AG04449 (cell line): ENCODE data around the gene ZNF665.
"Not testable (repeated sequence)": the region's sequence is repeated elsewhere in the genome, so short reads cannot be mapped to it uniquely, and the experiment has no call there.

ENCODE experiments used
- CTCF ChIA-PET: fragments of 350-600 bp; formaldehyde crosslinking; extraction: SDS; loops from one replicate; lab custom pipeline; 2021; ENCODE audit warnings: antibody characterized with exemption; lab: Yijun Ruan, JAX
- POLR2A ChIA-PET: fragments of 400-600, 350-600 bp; formaldehyde crosslinking; extraction: SDS; loops from one replicate; lab custom pipeline; 2020; ENCODE audit warnings: antibody characterized with exemption, inconsistent platforms; lab: Yijun Ruan, JAX
- DNase-seq: peaks from one replicate; pipeline ENCODE4 v3.0.0-alpha.2; 2010; ENCODE audit warnings: low read depth, low spot score
- H3K4me3 ChIP-seq: 2 replicates; pipeline ENCODE4 v1.5.1; 2011; ENCODE audit warnings: low read depth, mild to moderate bottlenecking, control low read depth, low read length
- TF ChIP-seq, protein P1 (sequence below): IDR thresholded peaks from one replicate; pipeline ENCODE4 v1.5.1; 2011; ENCODE audit warnings: mild to moderate bottlenecking, moderate library complexity, low read length, control low read depth, inconsistent platforms; ENCODE audit not compliant: insufficient read depth; ENCODE audit errors: missing control alignments

The ZNF665 gene

DNA sequence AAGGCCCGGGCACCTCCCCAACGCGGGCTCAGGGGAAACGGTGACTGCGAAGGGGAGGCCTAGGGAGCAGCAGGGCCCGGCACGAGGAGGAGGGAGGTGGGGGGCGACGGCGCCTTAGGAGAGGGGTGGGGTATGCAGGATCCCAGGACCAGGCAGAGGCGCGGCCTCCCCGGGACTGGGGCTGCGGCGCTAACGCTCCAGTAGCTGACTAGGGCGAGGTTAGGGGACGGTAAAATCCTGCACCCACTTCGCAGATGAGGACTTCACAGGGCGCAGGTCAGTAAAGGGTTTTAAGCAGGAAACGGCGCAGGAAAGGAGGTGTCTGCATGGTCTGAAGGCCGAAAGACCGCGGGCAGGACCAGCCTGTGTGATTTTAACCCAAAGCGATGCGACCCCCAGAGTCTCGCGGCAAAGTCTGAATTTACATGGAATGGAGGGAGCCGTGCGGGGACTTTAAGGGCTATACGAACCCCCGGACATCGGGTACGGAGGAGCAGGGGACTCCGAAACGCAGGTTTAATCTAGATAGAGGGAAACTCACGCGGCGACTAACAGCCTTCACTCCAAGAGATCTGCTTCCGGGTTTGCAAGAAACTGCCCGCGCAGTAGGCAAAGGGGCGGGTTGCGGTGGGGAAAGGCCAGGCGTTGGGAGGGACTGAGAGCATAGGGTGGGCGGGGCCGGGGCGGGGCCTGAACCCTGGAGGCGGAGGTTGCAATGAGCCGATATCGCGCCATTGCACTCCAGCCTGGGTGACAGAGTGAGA, at the start of gene ZNF665:
Gene ZNF665 (minus strand): TSS at position 588 of the 764 bp plus-strand sequence. CDS start 10,460 bp downstream, outside the sequence.
- CTCF ChIA-PET: interaction anchor here (1.2 to 1.5 kb wide), 2 partner anchors 20 to 202 kb away, joined by 4 read pairs; partner anchors contain the start of gene ZNF765
- TF ChIP-seq, protein P1, sequence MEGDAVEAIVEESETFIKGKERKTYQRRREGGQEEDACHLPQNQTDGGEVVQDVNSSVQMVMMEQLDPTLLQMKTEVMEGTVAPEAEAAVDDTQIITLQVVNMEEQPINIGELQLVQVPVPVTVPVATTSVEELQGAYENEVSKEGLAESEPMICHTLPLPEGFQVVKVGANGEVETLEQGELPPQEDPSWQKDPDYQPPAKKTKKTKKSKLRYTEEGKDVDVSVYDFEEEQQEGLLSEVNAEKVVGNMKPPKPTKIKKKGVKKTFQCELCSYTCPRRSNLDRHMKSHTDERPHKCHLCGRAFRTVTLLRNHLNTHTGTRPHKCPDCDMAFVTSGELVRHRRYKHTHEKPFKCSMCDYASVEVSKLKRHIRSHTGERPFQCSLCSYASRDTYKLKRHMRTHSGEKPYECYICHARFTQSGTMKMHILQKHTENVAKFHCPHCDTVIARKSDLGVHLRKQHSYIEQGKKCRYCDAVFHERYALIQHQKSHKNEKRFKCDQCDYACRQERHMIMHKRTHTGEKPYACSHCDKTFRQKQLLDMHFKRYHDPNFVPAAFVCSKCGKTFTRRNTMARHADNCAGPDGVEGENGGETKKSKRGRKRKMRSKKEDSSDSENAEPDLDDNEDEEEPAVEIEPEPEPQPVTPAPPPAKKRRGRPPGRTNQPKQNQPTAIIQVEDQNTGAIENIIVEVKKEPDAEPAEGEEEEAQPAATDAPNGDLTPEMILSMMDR: no peak
- no peak for DNase-seq
- POLR2A ChIA-PET: no interaction called here
- H3K4me3 ChIP-seq: peak within 1 kb of the TSS; percentile 66

DNA sequence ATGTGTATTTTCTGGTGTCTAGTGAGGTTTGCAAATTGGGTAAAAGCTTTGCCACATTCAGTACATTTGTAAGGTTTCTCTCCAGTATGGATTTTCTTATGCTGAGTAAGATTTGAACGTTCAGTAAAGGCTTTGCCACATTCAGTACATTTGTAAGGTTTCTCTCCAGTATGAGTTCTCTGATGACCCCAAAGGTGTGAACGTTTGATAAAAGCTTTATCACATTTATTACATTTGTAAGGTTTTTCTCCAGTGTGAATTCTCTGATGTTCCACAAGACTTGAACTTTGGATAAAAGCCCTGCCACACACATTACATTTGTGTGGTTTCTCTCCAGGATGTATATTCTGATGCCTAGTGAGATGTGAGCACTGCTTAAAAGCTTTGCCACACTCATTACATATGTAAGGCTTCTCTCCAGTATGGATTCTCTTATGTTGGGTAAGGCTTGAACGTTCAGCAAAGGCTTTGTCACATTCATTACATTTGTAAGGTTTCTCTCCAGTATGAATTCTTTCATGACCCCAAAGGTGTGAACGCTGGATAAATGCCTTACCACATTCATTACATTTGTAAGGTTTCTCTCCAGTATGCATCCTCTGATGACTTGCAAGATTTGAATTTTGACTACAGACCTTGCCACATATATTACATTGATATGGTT, 44.1 kb upstream of the ZNF665 start:
- CTCF ChIA-PET: interaction anchor here (1.1 kb wide), 1 partner anchor 10 kb away, joined by 3 read pairs; no protein-coding TSS in a partner anchor
- TF ChIP-seq, protein P1: no peak
- POLR2A ChIA-PET: no interaction called here
- H3K4me3 ChIP-seq: no peak overlapping the region
- DNase-seq: no peak

- TF ChIP-seq, protein P1: no peak
- H3K4me3 ChIP-seq: no peak overlapping the region
- POLR2A ChIA-PET: no interaction called here
- no peak for DNase-seq
- CTCF ChIA-PET: no interaction called here
Observed at GRCh38 chr19:53224606-53225005, 31.4 kb upstream of the ZNF665 start.

DNA sequence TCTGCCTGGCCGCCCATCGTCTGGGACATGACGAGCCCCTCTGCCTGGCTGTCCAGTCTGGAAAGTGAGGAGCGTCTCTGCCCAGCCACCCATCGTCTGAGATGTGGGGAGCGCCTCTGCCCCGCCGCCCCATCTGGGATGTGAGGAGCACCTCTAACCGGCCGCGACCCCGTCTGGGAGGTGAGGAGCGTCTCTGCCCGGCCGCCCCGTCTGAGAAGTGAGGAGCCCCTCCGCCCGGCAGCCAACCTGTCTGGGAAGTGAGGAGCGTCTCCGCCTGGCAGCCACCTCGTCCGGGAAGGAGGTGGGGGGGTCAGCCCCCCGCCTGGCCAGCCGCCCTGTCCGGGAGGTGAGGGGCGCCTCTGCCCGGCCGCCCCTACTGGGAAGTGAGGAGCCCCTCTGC, 29.6 kb upstream of the ZNF665 start:
- CTCF ChIA-PET, H3K4me3 ChIP-seq, POLR2A ChIA-PET, DNase-seq: not testable (repeated sequence)

GRCh38 chr19:53212703-53213320, 19.7 kb upstream of the ZNF665 start:
- TF ChIP-seq, protein P1: no peak
- H3K4me3 ChIP-seq: no peak overlapping the region
- DNase-seq: no peak
- ChIA-PET CTCF (no interaction called here), POLR2A (no interaction called here)

- POLR2A ChIA-PET: not testable (repeated sequence)
Observed at GRCh38 chr19:53211554-53211953, 18.4 kb upstream of the ZNF665 start.

DNA sequence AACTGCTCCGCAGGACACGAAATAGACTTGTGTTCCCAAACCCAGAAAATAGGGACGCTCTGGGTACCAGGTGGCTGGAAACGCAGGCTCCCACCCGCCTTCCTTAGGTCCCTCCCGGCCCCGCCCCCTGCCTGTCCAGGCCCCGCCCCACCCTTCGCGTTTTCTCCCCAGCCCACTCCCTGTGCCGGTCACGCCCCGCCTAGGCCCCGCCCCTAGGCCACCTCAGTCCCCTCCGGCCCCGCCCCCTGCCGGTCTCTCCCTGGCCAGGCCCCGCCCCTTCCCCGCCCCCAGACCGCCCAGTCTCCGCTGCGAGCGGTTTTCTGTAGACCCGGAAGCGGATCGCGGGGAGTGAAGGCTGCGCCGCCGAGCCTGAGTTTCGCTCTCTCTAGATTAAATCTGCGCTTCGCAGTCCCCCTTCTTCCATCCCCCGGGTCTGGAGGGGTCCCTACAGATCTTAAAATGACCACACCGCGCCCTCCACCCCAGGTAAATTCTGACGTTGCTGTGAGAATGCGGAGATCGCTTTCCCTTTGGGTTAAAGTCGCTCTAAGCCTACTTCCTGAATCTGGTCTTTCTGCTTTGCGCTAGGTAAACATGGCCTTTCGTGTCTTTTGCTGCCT, 3.7 kb upstream of the ZNF665 start:
- CTCF ChIA-PET: no interaction called here
- DNase-seq: no peak
- POLR2A ChIA-PET: no interaction called here
- H3K4me3 ChIP-seq: peak overlapping the region; percentile 72
- TF ChIP-seq, protein P1: no peak

More at GRCh38 chr19:53211554-53211953, 18.4 kb upstream of the ZNF665 start:
- DNase-seq, CTCF ChIA-PET, H3K4me3 ChIP-seq: not testable (repeated sequence)
